PC-3 (cell line): ENCODE results near the gene PMF1. TPM values are rescaled to one million over a fixed set of nuclear protein-coding genes. Genes with fewer than 3 reads are reported as not detected.

ENCODE experiments used
- ATAC-seq: fragments of 200-7000 bp; cut with Tn5 transposase; 2 replicates; pipeline ENCODE4 v1.9.1; 2020; ENCODE audit warnings: mild to moderate bottlenecking, moderate library complexity
- BruUV-seq: library from RNA; stranded (reverse); fragments of 400-500 nt; replicated peaks from 2 replicates; lab custom pipeline; 2021; lab: Mats Ljungman, UMichigan
- CTCF ChIA-PET: fragments of 300-600 bp; sonication (Branson Sonifier 250); formaldehyde crosslinking; loops from one replicate; lab custom pipeline; 2022; ENCODE audit warnings: antibody characterized with exemption; lab: Charles Lee
- POLR2A ChIA-PET: fragments of 300-600 bp; sonication (Branson Sonifier 250); formaldehyde crosslinking; loops from one replicate; lab custom pipeline; 2022; ENCODE audit warnings: antibody characterized with exemption; ENCODE audit not compliant: unreplicated experiment; lab: Charles Lee
- DNase-seq: peaks from one replicate; pipeline ENCODE4 v3.0.0-alpha.2; 2015
- H2AFZ ChIP-seq: fragments of 300-600 bp; sonication (generic); 2 replicates; pipeline ENCODE4 v1.6.0; 2016; ENCODE audit warnings: antibody characterized with exemption, low read length
- H3F3A ChIP-seq: fragments of 300-600 bp; sonication (generic); one replicate; pipeline ENCODE4 v1.6.0; 2017; ENCODE audit warnings: antibody characterized with exemption, low read length, control low read depth, mild to moderate bottlenecking; ENCODE audit not compliant: unreplicated experiment
- H3K27ac ChIP-seq: fragments of 300-600 bp; sonication (generic); 2 replicates; pipeline ENCODE4 v1.5.1; 2016; ENCODE audit warnings: mild to moderate bottlenecking, low read length
- H3K27me3 ChIP-seq: fragments of 300-600 bp; sonication (generic); 2 replicates; pipeline ENCODE4 v1.6.1; 2016; ENCODE audit warnings: low read length, mixed read lengths
- H3K36me3 ChIP-seq: fragments of 300-600 bp; sonication (generic); 2 replicates; pipeline ENCODE4 v1.6.1; 2016; ENCODE audit warnings: low read depth, mixed run types, low read length, mixed read lengths
- H3K4me1 ChIP-seq: fragments of 300-600 bp; sonication (generic); 2 replicates; pipeline ENCODE4 v1.5.1; 2016; ENCODE audit warnings: low read length; ENCODE audit not compliant: insufficient read depth
- H3K4me2 ChIP-seq: fragments of 300-600 bp; sonication (generic); 2 replicates; pipeline ENCODE4 v1.6.0; 2016; ENCODE audit warnings: low read length
- H3K4me3 ChIP-seq: fragments of 300-600 bp; sonication (generic); 2 replicates; pipeline ENCODE4 v1.5.1; 2016; ENCODE audit warnings: mild to moderate bottlenecking, low read length, mixed read lengths
- H3K79me2 ChIP-seq: fragments of 300-600 bp; sonication (generic); 2 replicates; pipeline ENCODE4 v1.6.1; 2017; ENCODE audit warnings: low read length, mixed read lengths
- H3K9ac ChIP-seq: fragments of 300-600 bp; sonication (generic); 2 replicates; pipeline ENCODE4 v1.6.0; 2016; ENCODE audit warnings: mild to moderate bottlenecking, low read length
- H3K9me2 ChIP-seq: fragments of 300-600 bp; sonication (generic); replicated peaks from 2 replicates; pipeline ENCODE4 v1.6.1; 2016; ENCODE audit warnings: mixed run types, low read length, mixed read lengths
- H3K9me3 ChIP-seq: fragments of 300-600 bp; sonication (generic); 2 replicates; pipeline ENCODE4 v1.6.1; 2016; ENCODE audit warnings: low read length, mixed read lengths
- H4K20me1 ChIP-seq: fragments of 300-600 bp; sonication (generic); 2 replicates; pipeline ENCODE4 v1.6.1; 2016; ENCODE audit warnings: low read length, mixed read lengths
- EZH2 ChIP-seq: fragments of 300-600 bp; sonication (generic); IDR thresholded peaks from one replicate; pipeline ENCODE4 v1.6.1; 2017; ENCODE audit warnings: antibody characterized with exemption, mild to moderate bottlenecking, low read length; ENCODE audit not compliant: unreplicated experiment
- EZH2phosphoT487 ChIP-seq: fragments of 300-600 bp; sonication (generic); IDR thresholded peaks from 2 replicates; pipeline ENCODE4 v1.6.1; 2018; ENCODE audit warnings: mild to moderate bottlenecking, antibody characterized with exemption, low read length, borderline replicate concordance
- intact Hi-C: fragments of 100-400 bp; cut with micrococcal nuclease; formaldehyde crosslinking; loops from 2 replicates; pipeline ENCODE4 v1.9.0; 2023
- total RNA-seq: library from RNA; depleted of rRNA; stranded (reverse); fragments of >200 nt; gene quantifications from 2 replicates; pipeline ENCODE4 v1.2.3, GENCODE V29; 2014
- TF ChIP-seq, protein P1 (sequence below): fragments of 300-600 bp; sonication (generic); conservative IDR thresholded peaks from 2 replicates; pipeline ENCODE4 v1.5.1; 2017; ENCODE audit warnings: antibody characterized with exemption, low read depth, mild to moderate bottlenecking, low read length

The PMF1 gene
- total RNA-seq, 1 experiment from 2014 or later, result 131 TPM

GRCh38 chr1:156164125-156164831, 48.5 kb upstream of the PMF1 start:
- Histone ChIP-seq H3K4me1 (peaks cover 12% of the 10 kb centered on the region), H3K36me3 (no peaks in the 10 kb centered on the region), H3K79me2 (no peaks in the 10 kb centered on the region), H3K4me2 (peak overlapping the region; percentile 46), H3K27me3 (no peaks in the 10 kb centered on the region), H3F3A (no peaks in the 10 kb centered on the region), H3K9ac (no peak overlapping the region), H4K20me1 (no peaks in the 10 kb centered on the region), H3K9me2 (no peaks in the 10 kb centered on the region), H3K4me3 (no peak overlapping the region), H3K27ac (peak overlapping the region; percentile 8; the same call in 1 of the 2 replicates), H3K9me3 (no peaks in the 10 kb centered on the region), H2AFZ (no peak overlapping the region; the same call in 1 of the 2 replicates)
- peak; percentile 84 for ATAC-seq
- DNase-seq, result peak; percentile 44
- ChIA-PET CTCF (interaction anchor here (0.6 to 0.8 kb wide), 2 partner anchors 19 to 61 kb away, joined by 3 read pairs; no protein-coding TSS in a partner anchor), POLR2A (interaction anchor here (0.6 kb wide), 5 partner anchors 17 to 160 kb away, joined by 3 to 10 read pairs (median 4); partner anchors contain the start of gene LMNA)
- intact Hi-C loops, result no loop called here
- BruUV-seq, result no TSS peak
- TF ChIP-seq EZH2, result no peak
- TF ChIP-seq, protein P1, sequence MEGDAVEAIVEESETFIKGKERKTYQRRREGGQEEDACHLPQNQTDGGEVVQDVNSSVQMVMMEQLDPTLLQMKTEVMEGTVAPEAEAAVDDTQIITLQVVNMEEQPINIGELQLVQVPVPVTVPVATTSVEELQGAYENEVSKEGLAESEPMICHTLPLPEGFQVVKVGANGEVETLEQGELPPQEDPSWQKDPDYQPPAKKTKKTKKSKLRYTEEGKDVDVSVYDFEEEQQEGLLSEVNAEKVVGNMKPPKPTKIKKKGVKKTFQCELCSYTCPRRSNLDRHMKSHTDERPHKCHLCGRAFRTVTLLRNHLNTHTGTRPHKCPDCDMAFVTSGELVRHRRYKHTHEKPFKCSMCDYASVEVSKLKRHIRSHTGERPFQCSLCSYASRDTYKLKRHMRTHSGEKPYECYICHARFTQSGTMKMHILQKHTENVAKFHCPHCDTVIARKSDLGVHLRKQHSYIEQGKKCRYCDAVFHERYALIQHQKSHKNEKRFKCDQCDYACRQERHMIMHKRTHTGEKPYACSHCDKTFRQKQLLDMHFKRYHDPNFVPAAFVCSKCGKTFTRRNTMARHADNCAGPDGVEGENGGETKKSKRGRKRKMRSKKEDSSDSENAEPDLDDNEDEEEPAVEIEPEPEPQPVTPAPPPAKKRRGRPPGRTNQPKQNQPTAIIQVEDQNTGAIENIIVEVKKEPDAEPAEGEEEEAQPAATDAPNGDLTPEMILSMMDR, result no peak
- TF ChIP-seq EZH2phosphoT487, result no peak

DNA sequence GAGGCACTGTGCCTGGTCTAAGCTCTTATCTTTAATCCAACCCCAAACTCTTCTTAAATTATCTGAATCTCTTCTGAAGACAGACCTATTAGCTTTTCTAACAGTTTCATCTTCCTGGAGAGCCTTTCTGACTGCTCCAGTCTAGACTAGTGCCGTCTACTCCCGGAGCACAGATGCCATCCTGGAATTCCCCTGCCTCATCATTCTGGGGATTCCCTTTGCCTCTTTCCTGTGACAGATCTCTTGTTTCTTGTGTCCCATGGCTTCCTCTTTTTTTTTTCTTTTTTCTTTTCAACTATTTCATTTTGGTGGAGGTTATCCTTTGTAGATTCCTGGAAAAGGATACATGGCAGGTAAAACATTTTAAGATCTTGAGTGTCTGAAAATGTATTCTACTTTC, 47.7 kb upstream of the PMF1 start:
- POLR2A ChIA-PET, result interaction anchor here (0.6 kb wide), 1 partner anchor 56 kb away, joined by 4 read pairs; no protein-coding TSS in a partner anchor
- TF ChIP-seq EZH2 (no peak), EZH2phosphoT487 (no peak)
- TF ChIP-seq, protein P1, result no peak
- Histone ChIP-seq H3K4me2 (no peak overlapping the region), H3K9me3 (no peaks in the 10 kb centered on the region), H3K79me2 (no peaks in the 10 kb centered on the region), H3F3A (no peaks in the 10 kb centered on the region), H3K4me3 (no peak overlapping the region), H3K27me3 (no peaks in the 10 kb centered on the region), H4K20me1 (no peaks in the 10 kb centered on the region), H3K27ac (0 out of 2 replicates have a peak overlapping the region, but pooled peaks have one; percentile 8), H3K9ac (no peak overlapping the region), H3K36me3 (no peaks in the 10 kb centered on the region), H3K9me2 (no peaks in the 10 kb centered on the region), H3K4me1 (peaks cover 12% of the 10 kb centered on the region), H2AFZ (no peak overlapping the region)
- CTCF ChIA-PET, result interaction anchor here (0.6 kb wide), 1 partner anchor 19 kb away, joined by 3 read pairs; no protein-coding TSS in a partner anchor
- ATAC-seq (no peak), DNase-seq (no peak)
- intact Hi-C loops, result no loop called here
- no TSS peak for BruUV-seq

- CTCF ChIA-PET, result no interaction called here
- BruUV-seq, result no TSS peak
- ATAC-seq, result no peak
These were observed 45.3 kb upstream of the PMF1 start for GRCh38 chr1:156167536-156167935.

More at GRCh38 chr1:156167536-156167935, 45.3 kb upstream of the PMF1 start:
- POLR2A ChIA-PET, result interaction anchor here (0.5 kb wide), 1 partner anchor 45 kb away, joined by 3 read pairs; the partner anchor contains the start of gene PMF1
- H3K4me1 ChIP-seq, result peaks cover 12% of the 10 kb centered on the region
- H3K27ac ChIP-seq, result no peak overlapping the region
- H3F3A ChIP-seq, result no peaks in the 10 kb centered on the region
- intact Hi-C loops, result no loop called here
- H3K4me3 ChIP-seq, result no peak overlapping the region
- no peak for DNase-seq
- H3K4me2 ChIP-seq, result no peak overlapping the region
- no peak overlapping the region for H2AFZ ChIP-seq
- no peaks in the 10 kb centered on the region for H3K9me3 ChIP-seq
- no peaks in the 10 kb centered on the region for H3K27me3 ChIP-seq
- no peak overlapping the region for H3K9ac ChIP-seq
- H4K20me1 ChIP-seq, result no peaks in the 10 kb centered on the region
- no peaks in the 10 kb centered on the region for H3K9me2 ChIP-seq
- H3K79me2 ChIP-seq, result no peaks in the 10 kb centered on the region
- no peaks in the 10 kb centered on the region for H3K36me3 ChIP-seq
- TF ChIP-seq EZH2phosphoT487 (no peak), EZH2 (no peak)
- TF ChIP-seq, protein P1, result no peak
